HG03378 (cell line): ENCODE results near the gene CTBP1.

Experiments used
- ATAC-seq: cut with Tn5 transposase; IDR thresholded peaks from one replicate; pipeline ENCODE4 v1.9.1; 2021; ENCODE audit warnings: mild to moderate bottlenecking, moderate library complexity; ENCODE audit not compliant: unreplicated experiment

Gene CTBP1

DNA sequence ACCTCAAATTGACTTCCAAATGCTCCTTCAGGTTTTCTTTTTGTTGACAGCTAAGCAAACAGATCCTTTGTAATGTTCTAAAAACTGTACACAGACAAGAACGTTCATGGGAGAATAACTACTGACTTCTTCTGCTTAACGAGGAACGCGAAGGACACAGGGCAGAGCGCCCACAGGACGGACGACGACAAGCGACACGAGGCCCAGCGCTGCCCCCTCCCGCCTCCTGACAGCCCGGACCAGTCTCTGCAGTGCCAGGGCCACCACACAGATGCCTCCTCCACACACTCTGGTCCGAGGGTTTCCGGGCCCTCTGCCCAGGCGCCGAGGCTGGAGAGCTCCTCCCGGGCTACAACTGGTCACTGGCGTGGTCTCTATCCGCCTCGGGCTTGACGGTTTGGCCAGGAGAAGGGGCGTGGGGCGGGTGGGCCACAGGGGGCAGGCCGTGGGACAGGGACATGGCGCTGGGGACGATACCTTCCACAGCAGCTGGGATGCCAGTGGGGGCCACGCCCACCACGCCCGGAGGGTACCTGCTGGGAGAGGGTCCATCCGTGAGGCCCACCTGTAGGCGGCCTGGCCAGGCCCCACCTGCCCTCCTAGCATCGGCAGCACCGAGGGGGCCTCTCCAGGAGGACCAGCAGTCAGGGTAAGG is 36.9 kb downstream of the CTBP1 start:
- ATAC-seq = no peak

DNA sequence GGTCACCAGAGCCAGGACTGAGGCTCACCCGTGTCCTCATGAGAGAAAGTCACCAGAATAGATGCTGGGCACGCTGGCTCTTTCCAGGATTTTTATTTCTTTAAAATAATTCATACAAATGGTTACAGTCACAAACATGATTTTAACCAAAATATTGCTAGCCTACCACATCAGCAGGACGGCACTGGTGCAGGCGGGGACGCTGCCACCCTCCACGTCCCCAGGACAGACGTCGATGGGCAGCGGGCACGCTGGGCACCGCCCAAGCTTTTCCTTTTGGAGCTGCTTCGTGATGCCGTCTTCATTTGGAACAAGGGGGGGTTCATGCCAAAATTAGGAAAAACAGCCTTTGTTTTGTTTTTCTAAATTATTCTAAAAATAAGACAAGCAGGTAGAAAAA is 37.6 kb downstream of the CTBP1 start:
- ATAC-seq = no peak

DNA sequence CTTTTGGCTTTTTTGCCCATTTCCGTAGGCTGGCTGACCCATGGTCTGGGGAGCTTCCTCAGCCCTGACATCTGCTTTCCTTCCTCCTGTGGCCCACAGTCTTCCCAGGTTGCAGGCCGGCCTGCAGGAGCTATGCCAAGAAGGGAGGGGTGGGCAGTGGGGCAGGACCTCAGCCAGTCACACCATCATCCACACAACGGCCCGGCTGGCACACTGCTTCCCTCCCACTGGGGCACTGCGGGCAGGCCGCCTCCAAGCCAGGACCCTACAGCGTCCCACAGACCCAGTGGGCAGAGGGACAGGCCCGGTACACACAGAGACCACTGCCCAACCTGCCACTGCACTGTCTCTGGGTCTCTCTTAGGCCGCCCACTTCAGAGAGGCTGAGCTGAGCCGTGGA is 38.0 kb downstream of the CTBP1 start:
- no peak for ATAC-seq

DNA sequence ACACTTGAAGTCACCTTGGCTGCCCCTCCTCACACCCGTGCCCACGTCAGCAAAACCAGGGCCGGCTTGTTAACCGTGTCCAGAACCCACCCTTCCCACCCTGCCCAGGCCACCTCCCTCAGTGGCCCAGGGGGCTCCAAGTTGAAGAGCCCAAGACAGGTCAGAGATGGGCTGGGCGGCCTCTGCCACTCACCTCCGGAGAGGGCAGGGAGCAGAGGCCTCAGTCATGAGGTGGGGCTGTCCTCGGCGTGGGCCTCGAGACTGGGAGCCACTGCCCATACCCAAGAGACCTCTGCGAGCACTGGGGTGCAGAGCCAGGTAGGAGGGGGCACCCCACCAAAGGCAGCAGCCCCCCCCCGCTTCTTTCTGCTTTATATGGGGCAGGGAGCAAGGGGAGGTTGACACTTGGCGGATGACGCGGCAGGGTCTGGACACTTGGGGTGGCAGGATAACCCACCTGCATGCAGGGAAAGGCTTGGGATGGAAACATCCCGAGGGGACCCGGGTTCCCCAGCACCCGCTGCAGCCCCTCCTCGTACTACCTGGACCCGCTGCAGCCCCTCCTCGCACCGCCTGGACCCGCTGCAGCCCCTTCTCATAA is 38.6 kb downstream of the CTBP1 start:
- ATAC-seq = no peak

DNA sequence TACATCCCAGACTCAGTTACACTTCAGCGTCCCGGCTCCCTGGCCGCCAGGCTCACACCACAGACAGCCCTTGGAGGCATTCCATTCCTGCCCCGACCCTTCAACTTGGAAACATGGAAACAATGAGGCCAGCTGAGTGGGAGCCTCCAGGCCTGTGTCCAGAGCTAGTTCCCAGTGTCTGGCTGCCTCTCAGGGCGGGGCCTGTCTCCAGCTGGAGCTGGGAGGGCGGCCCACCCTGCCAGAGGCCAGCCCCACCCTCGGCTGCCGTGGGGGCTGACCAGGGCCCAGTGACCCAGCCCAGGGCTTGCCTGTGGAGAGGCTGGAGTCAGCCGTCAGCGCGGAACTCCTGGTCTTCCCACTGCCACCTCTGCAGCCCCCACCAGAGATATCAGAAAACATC is 39.1 kb downstream of the CTBP1 start:
- ATAC-seq = no peak

DNA sequence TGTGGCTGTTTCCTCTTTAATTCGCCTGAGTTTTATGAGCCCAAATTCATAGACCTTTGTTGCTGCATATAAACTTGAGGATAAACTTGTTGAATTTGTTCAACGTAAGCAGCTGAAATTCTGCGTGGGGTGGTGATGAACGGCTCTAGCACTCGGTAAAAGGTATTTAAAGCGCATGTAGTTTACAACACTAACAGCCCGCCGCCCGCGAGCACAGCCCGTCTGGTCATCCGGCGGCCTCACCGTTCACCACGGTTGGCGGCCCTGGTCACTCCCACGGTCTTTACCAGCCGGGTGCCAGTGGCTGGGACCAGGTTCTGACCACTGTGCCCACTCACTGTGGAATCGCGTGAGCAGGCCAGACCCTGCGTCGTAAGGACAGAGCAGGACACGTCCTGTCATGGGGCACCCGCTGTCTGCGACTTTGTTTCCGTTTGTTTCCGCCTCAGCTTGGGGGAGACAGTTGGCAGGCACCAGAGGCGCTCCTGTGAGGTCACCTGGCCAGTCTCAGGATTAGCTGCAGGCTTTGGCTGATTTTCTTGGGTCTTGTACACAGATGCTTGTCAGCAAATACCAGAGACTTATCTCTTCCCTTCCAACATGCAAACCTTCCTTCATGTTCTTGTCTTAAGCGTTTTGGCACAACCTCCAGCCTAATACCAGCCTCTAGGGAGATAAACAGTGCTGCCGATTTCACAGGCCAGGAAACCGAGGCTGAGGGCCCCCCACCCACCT is 39.8 kb downstream of the CTBP1 start:
- no peak for ATAC-seq

DNA sequence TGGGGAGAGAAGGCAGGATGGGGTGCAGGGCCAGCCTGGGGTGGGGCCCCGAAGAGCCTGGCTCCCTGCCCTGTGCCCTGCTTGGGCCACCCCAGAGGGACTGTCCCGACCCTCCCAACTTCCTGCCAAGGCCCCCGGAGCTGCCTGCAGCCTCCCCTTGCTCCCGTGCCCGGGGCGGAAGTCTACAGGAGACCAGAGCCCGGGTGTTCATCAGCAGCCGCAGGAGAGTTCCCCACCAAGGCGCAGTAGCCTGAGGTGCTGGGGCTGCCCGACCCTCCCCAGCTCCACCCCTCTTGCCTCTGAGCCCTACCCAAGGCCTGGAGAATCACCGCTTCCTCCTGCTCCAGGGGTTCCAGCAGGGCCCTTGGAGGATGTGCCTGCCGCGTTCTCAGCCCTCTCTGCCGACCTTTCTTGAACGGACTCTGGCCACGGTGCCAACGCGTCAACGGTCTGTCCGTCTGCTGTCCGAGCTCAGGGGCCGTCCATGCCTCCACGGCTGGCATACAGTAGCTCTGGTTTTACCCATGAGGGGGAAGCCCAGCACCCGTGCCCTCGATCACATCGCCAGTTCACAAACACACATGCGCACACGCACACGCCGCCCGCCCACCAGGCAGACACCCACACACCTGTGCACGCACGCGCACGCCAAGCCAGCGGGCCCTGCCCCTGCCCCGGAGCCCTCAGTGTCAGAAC is 40.5 kb downstream of the CTBP1 start:
- no peak for ATAC-seq

DNA sequence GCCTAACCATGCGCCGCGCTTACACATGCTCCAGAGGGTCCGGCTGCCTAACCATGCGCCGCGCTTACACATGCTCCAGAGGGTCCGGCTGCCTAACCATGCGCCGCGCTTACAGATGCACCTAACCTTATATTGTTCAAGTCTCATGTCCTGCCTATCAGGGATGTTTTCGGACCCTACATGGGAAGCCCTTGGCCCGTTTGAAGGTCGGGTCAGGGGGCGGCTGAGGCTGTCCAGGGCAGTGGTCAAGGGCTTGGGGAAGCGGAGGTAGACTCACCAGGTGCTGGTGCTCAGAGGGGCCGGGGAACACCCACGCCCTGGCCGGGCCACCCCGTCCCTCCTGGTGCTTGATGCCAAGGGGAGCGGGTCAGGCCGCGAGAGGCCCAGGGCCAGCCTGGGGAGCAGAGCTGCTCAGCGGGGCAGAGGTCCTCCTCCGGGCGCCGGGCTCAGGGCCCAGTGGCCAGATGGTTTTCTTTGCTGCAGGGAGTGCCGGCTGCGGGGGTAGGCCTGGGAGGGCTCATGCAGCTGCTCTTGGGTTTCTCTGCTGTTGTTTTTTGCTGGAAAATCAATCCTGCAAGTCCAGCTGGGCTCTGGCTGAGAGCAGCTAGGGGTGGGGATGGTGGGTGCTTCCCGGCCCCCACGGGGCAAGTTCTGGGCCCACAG is 41.2 kb downstream of the CTBP1 start:
- no peak for ATAC-seq

DNA sequence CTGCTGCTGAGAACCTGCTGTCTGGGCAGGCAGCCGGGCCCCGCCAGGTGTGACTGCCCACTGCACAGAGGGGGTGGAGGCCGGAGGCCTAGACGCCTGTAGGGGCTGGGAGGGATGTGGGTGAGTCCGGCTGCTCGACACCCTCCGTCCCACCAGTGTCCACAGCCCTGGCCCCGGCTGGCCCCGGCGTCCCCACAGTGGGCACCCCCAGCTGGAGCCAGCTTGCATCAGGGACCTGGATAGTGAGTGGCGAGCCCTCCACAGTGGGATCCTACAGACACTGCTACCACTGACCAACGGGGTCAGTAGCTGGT is 41.8 kb downstream of the CTBP1 start:
- ATAC-seq = no peak

DNA sequence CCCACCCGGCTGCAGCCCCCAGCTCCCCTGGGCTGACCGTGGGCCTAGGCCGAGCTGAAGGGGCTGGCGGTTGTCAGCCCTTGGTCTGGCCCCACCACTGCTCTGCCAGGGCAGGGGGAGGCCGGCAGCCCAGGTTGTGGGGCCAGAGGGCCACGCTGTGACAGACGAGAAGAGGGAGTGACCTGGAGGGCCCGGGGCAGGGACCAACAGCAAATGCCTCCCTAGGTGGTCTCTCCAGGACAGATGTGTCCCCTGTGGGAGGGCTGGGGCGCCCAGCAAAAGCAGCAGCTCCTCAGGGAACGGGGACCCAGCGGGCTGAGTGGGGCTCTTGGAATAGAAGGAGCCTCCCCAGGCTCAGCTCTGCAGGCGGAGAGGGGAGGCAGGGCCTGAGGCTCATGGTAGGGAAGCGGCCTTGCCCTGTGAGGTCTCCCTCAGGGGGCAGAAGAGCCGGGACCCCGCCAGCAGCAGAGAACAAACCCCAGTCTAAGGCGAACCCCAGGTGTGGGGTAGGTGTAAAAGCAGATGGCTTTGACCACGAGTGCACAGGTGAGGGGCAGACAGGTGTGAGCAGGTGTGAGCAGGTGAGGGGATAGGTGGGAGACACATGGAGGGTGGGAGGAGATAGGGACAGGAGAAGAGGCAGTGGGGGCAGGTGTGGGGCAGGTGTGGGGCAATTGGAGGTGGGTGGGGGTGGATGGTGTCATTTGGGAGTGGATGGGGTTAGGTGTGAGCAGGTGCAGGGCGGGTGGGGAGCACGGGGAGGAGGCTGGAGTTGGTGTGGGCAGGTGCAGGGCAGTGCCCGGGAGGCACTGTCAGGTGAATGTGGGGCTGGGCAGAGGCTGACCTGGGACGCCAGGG is 42.4 kb downstream of the CTBP1 start:
- no peak for ATAC-seq

DNA sequence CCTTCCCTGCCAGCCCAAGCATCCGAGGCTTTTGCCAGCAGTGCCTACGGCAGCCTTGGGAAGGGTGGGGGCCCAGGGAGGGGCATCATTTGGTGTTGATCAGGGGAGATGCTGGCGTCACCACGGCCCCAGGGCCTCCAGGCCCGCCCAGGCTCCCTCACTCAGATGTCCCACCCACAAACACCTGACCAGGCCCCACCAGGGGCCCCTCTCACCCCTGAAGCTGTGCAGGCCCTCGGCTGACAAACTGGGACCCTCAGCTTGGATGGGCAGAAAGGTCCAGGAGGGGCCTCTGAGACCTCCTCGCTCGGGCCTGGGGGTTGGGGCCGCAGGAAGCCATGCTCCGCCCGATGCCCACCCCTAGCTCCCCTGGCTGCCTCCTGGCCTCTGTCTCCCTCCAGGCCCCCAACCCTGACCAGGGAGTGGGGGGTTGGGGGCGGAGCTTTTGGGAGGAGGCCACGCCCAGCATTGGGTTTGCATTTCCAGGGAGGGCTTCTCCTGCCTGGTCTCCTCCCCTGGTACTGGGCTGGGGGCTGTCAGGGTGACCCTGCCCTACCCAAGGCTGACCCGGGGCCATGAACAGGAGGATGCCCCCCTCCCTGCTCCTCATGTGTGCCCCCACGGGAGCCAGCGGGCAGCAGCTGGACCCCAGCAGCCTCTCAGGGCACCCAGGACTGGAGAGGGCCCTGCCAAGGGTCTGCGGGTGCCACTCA is 43.2 kb downstream of the CTBP1 start:
- ATAC-seq = no peak

DNA sequence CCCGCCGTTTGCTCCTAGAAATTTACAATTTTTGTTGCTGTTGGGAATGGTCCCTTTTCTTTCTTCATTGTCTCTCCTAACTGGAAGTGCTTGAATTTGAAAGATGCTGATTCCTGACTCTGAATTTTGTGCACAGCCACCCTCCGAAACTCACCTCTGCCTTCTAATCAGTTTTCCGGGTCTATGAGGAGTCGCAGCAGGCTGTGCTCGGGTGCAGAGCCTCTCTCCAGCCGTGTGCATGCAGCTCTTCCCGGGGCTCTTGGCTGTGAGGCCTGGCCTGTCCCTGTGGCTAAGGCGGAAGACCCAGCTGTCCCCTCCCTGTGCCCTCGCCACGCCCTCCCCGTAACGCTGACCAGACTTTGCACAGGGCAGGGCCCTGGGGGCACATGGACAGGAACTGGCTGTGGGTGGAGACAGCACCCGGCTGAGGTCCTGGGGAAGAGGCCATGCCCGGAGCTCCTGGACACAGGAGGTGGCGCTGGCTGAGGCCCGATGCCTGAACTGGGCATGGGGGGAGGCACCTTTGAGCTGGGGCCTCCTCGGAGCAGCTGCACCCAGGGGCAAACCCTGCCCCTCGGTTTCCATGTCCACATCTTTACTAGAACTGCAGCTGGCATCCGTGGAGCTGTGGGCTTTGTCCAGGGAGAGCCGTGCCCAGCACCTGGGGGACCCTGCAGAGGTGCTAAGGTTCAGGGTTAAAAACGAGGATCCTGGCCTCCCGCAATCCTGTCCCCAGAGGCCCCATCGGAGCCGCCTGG is 43.9 kb downstream of the CTBP1 start:
- ATAC-seq = no peak

DNA sequence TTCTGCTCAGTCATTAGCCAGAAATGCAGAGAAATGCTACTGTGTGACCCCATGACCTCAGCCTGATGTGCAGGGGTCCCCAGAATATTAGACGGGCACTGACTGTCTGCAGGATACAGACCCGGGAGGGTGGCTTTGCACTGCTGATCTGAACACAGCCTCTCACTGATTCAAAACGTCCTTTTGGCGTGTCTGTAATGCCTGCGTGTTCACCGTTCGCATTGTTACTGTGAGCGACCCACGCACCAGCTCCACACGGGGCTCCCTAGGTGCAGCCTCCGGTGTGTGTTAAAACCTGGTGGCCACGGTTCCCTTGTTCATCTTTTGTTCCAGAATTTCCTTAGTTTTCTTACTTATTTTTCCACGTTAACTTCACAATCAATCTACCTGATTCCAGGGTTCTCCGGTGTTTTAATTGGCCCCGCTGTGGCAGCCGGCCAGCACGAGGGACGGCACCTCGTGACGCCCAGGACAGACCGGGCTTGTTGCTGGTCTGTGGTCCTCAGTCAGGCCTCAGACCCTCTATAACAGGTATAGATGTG is 44.6 kb downstream of the CTBP1 start:
- no peak for ATAC-seq

DNA sequence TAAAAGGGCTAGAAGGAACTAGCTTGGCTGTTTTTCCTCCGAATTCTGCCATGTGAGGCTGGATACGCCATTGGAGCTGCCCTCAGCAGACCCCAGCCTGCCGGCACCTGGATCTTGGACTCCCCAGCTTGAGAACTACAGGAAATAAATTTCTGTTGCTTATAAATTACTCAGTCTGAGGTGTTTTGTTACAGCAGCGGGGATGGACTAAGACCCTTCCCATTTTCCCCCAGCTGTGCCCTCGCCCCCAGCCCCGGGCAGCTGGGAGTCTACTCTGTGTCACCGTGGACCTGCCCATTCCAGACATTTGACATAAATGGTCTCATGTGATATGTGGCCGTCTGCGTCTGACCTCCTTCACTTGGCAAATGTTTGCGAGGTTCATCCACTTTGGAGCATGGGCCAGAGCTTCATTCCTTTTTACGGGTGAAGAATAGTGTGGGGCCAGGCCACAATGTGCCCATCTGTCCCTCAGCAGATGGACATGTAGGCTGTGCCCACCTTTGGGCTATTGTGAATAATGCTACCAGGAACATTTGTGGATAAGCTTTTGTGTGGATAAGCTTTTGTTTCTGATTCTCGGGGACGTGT is 45.8 kb downstream of the CTBP1 start:
- ATAC-seq = no peak

DNA sequence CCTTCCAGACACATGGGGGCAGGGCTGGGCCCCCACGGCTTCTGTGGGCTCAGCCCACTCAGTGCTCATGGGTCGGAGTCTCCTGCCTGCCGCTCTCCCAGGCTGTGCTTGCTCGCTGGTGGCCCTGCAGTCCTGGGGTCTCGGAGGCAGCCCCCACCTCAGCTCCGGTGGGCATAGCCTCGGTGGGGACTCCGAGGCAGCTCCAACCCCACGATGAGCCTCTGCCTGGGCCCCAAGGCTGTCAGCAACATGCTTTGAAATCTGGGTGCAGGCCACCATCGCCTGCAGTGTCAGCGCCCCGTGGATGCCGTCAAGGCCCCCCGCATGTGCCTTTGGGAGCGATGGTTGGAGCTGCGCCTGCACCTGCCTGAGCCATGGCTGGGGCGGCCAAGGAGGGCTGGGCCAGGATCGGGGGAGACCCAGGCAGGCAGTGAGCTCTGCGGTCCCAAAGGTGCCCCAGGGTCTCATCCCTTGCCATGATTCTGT is 46.4 kb downstream of the CTBP1 start:
- ATAC-seq = no peak

DNA sequence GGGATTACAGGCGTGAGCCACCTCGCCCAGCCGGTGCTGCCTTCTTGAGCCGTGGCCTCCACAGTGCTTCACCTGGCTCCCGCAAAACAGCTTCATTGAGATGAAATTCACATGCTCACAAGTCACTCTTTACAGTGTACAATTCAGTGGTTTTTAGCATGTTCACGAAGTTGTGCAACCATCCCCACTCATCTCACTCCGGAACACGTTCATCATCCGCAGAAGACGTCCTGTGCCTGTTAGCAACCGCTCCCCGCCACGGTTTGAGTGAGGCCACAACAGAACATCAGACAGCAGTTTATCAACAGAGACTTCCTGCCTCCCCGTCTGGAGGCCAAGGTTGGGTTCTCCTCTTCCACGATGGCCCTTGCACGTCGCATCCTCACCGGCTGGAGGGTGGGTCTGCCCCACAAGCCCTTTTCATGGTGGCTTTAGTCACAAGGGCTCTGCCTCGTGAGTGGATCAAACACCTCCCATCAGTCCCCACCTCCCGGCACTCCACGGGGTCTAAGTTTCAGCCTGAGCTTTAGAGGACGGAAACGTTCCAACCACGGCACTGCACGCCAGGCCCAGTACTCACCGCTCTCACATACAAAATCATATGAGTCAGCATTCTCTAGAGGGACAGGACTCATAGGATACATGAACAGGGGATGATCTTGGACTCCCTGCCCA is 46.9 kb downstream of the CTBP1 start:
- ATAC-seq = peak; percentile 6

DNA sequence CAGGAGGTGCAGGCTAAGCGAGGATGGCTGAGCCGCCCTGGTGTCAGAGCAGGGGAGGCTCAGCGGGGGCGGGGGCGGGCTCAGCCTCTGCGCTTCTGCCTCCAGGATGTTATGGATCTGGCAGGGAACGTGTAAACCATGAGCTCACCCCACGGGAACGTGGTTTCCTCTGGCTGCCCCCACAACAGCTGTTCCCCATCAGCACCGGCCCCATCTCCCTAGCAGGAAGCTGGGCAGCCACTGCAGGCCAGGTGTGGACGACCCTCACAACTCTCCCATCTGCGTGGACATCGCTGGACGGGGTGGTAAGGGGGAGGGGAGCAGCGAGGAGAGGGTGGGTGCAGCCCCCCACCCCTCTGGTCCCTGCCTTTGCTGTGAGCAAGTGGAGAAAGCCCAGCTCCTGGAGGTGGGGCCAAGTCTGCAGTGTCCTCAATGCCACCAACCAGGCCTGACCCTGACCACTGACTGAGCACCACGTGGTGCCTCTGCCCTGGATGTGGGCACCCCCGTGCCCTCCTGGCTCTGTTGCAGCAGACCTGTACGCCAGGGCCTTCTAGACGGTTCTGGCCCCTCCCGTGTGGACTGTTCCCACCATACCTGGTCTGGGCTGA is 48.4 kb downstream of the CTBP1 start:
- ATAC-seq = no peak
